Fibroblast of the aortic adventitia (primary cell): ENCODE measurements around the gene GBP6. TPM values are rescaled to one million over a fixed set of nuclear protein-coding genes. Genes with fewer than 3 reads are reported as not detected.
"Not testable (repeated sequence)": the region's sequence is repeated elsewhere in the genome, so short reads cannot be mapped to it uniquely, and the experiment has no call there.

ENCODE experiments used
- DNase-seq: peaks from one replicate; pipeline ENCODE4 v3.0.0-alpha.2; 2010; ENCODE audit warnings: low read depth
- H3K4me3 ChIP-seq: 2 replicates; pipeline ENCODE4 v1.5.1; 2011; ENCODE audit warnings: low read depth, mild to moderate bottlenecking, control low read depth, low read length, moderate library complexity
- total RNA-seq: library from RNA; depleted of rRNA; stranded (reverse); fragments of >200 nt; gene quantifications from 2 replicates; pipeline ENCODE4 v1.2.3, GENCODE V29; 2012; ENCODE audit warnings: low replicate concordance
- TF ChIP-seq, protein P1 (sequence below): IDR thresholded peaks from 2 replicates; pipeline ENCODE4 v1.5.1; 2011; ENCODE audit warnings: mild to moderate bottlenecking, low read length, control low read depth, inconsistent platforms; ENCODE audit not compliant: insufficient read depth

Gene GBP6
- total RNA-seq, 1 donor = not detected

- TF ChIP-seq, protein P1, sequence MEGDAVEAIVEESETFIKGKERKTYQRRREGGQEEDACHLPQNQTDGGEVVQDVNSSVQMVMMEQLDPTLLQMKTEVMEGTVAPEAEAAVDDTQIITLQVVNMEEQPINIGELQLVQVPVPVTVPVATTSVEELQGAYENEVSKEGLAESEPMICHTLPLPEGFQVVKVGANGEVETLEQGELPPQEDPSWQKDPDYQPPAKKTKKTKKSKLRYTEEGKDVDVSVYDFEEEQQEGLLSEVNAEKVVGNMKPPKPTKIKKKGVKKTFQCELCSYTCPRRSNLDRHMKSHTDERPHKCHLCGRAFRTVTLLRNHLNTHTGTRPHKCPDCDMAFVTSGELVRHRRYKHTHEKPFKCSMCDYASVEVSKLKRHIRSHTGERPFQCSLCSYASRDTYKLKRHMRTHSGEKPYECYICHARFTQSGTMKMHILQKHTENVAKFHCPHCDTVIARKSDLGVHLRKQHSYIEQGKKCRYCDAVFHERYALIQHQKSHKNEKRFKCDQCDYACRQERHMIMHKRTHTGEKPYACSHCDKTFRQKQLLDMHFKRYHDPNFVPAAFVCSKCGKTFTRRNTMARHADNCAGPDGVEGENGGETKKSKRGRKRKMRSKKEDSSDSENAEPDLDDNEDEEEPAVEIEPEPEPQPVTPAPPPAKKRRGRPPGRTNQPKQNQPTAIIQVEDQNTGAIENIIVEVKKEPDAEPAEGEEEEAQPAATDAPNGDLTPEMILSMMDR = no peak
- H3K4me3 ChIP-seq = no peak overlapping the region
- DNase-seq = no peak
Measured at GRCh38 chr1:89364954-89365550, 1.2 kb downstream of the GBP6 start.

DNA sequence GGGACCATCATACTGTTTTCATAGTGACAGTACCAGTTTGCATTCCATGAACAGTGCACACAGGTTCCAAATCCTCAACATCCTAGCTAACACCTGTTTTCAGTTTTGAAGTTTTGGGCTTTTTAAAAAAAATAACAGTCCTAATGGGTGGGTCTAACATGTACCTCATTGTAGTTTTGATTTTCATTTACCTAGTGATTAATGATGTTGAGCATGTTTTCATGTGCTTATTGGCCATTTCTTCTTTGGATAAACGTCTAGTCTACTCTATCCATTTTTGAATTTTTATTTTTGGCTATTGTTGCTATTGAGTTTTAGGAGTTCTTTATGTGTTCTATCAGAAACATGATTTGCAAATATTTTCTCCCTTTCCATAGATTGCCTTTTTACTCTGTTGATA lies 3.4 kb downstream of the GBP6 start:
- no peak for DNase-seq
- H3K4me3 ChIP-seq = no peak overlapping the region
- TF ChIP-seq, protein P1 = no peak

GRCh38 chr1:89369331-89369730 lies 5.5 kb downstream of the GBP6 start:
- TF ChIP-seq, protein P1 = no peak
- no peak for DNase-seq
- H3K4me3 ChIP-seq = no peak overlapping the region

GRCh38 chr1:89373810-89374209 lies 10.0 kb downstream of the GBP6 start:
- not testable (repeated sequence) for DNase-seq, H3K4me3 ChIP-seq

- no peak overlapping the region for H3K4me3 ChIP-seq
- TF ChIP-seq, protein P1 = no peak
- DNase-seq = no peak
Measured at GRCh38 chr1:89378001-89378400, 14.1 kb downstream of the GBP6 start.

DNA sequence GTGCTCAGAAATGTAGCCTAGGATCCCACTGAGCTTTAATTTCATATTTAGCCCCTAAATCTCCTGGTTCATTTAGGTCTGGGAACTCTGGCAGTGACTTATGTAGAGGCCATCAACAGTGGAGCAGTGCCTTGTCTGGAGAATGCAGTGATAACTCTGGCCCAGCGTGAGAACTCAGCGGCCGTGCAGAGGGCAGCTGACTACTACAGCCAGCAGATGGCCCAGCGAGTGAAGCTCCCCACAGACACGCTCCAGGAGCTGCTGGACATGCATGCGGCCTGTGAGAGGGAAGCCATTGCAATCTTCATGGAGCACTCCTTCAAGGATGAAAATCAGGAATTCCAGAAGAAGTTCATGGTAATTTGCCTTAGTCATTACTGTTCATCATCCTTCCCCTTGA lies 17.8 kb downstream of the GBP6 start:
- H3K4me3 ChIP-seq = no peak overlapping the region
- DNase-seq = no peak

DNA sequence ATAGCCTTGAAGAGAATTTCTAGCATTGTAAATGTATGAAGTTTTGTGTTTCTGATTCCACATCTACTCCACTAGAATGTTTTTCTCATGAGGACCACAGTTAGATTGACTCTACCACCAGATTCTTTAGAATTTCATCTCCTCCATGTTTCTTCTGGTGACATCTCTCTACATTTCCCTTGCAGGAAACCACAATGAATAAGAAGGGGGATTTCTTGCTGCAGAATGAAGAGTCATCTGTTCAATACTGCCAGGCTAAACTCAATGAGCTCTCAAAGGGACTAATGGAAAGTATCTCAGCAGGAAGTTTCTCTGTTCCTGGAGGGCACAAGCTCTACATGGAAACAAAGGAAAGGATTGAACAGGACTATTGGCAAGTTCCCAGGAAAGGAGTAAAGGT lies 18.6 kb downstream of the GBP6 start:
- no peak for DNase-seq
- TF ChIP-seq, protein P1 = no peak
- H3K4me3 ChIP-seq = no peak overlapping the region

More for the DNA sequence above, 17.8 kb downstream of the GBP6 start:
- TF ChIP-seq, protein P1 = no peak
